Tibial nerve (tissue), 4 donors: ENCODE data around the gene QSER1. TPM values are rescaled to one million over a fixed set of nuclear protein-coding genes. Genes with fewer than 3 reads are reported as not detected.

Source experiments
- DNase-seq, 2 donors: peaks; one replicate each; pipeline ENCODE4 v3.0.0-alpha.2; 2019; ENCODE audit warnings: low spot score in 2 of 2
- H3K27ac ChIP-seq, 4 donors: fragments of 200-600 bp; sonication (generic) in 3 of 4; one replicate each; pipeline ENCODE4 v1.5.1; 2017 to 2019; ENCODE audit warnings: mild to moderate bottlenecking in 1 of 4
- H3K27me3 ChIP-seq, 2 donors: fragments of 200-600 bp; sonication (generic) in 1 of 2; one replicate each; pipeline versions ENCODE4 v1.5.1 to v1.6.0; 2017 to 2019
- H3K36me3 ChIP-seq, 3 donors: fragments of 200-600 bp; sonication (generic); one replicate each; pipeline ENCODE4 v1.5.1; 2018 to 2019
- H3K4me1 ChIP-seq, 4 donors: fragments of 200-600 bp; sonication (generic) in 3 of 4; one replicate each; pipeline ENCODE4 v1.5.1; 2017 to 2019
- H3K4me3 ChIP-seq, 4 donors: fragments of 200-600 bp; sonication (generic) in 3 of 4; one replicate each; pipeline ENCODE4 v1.5.1; 2017 to 2019; ENCODE audit warnings: mild to moderate bottlenecking in 1 of 4, moderate library complexity in 1 of 4
- H3K9me3 ChIP-seq, 4 donors: fragments of 200-600 bp; sonication (generic) in 3 of 4; one replicate each; pipeline ENCODE4 v1.5.1; 2017 to 2019
- CTCF ChIP-seq, 5 experiments: fragments of 200-600 bp in 3 of 5; fragments of 450-650 bp in 2 of 5; sonication (generic) in 3 of 5; IDR thresholded peaks; one replicate each; pipeline ENCODE4 v1.5.1; 2016 to 2019; ENCODE audit warnings: antibody characterized with exemption in 5 of 5, mild to moderate bottlenecking in 3 of 5, moderate library complexity in 2 of 5
- EP300 ChIP-seq, 2 donors: sonication (generic); formaldehyde crosslinking; IDR thresholded peaks; one replicate each; pipeline ENCODE4 v1.6.1; 2017; ENCODE audit warnings: antibody characterized with exemption in 2 of 2, mild to moderate bottlenecking in 1 of 2
- POLR2A ChIP-seq, 2 donors: fragments of 450-650 bp; IDR thresholded peaks; one replicate each; pipeline ENCODE4 v1.6.1; 2017; ENCODE audit warnings: antibody characterized with exemption in 2 of 2, mild to moderate bottlenecking in 2 of 2, moderate library complexity in 2 of 2
- WGBS, 2 donors: methylation state at CpG; one replicate each; pipeline ENCODE4 v1.1.5; 2018; 5-methylcytosine and 5-hydroxymethylcytosine counted together
- total RNA-seq, 4 donors: library from RNA; depleted of rRNA; stranded (reverse); fragments of >200 nt; gene quantifications; one replicate each; pipeline ENCODE4 v1.1.0, GENCODE V29; 2016

QSER1 gene
- total RNA-seq, 4 donors from 2014 or later = 35.1 to 45.4 (median 36.2) TPM

GRCh38 chr11:32940865-32941264 is 48.3 kb downstream of the QSER1 start:
- Histone ChIP-seq H3K9me3 (no peaks in the 10 kb centered on the region), H3K36me3 (peaks cover 0 to 16% (median 0%) of the 10 kb centered on the region in 3 donors)

GRCh38 chr11:32947978-32948377 is 55.4 kb downstream of the QSER1 start:
- 44 to 59% methylated on average over 2 of the region's 2 CpGs for WGBS, 2 donors
- no peak for DNase-seq
- no peaks in the 10 kb centered on the region for H3K36me3 ChIP-seq
- H3K9me3 ChIP-seq = no peaks in the 10 kb centered on the region
- no peaks in the 10 kb centered on the region for H3K27me3 ChIP-seq
- H3K4me1 ChIP-seq = peaks cover 0 to 23% (median 0%) of the 10 kb centered on the region in 4 donors
- peak overlapping the region in 1 of 4 donors; percentile 38 for H3K27ac ChIP-seq
- TF ChIP-seq POLR2A (IDR thresholded peaks at IDR 0.05) = no peak
- no peak for TF ChIP-seq EP300 (IDR thresholded peaks at IDR 0.05)
- no peak for TF ChIP-seq CTCF (IDR thresholded peaks at IDR 0.05)
- no peak overlapping the region for H3K4me3 ChIP-seq

More at GRCh38 chr11:32940865-32941264, 48.3 kb downstream of the QSER1 start:
- DNase-seq = no peak
- no peak overlapping the region for H3K4me3 ChIP-seq
- WGBS, 2 donors = 81 to 95% methylated on average over 1 of the region's 1 CpG
- no peak overlapping the region for H3K27ac ChIP-seq
- TF ChIP-seq EP300 (IDR thresholded peaks at IDR 0.05) (no peak), POLR2A (IDR thresholded peaks at IDR 0.05) (no peak), CTCF (IDR thresholded peaks at IDR 0.05) (no peak)
- peaks cover 0 to 13% (median 0%) of the 10 kb centered on the region in 4 donors for H3K4me1 ChIP-seq
- H3K27me3 ChIP-seq = no peaks in the 10 kb centered on the region

GRCh38 chr11:32949739-32950138 is 57.1 kb downstream of the QSER1 start:
- peaks cover 0 to 10% (median 0%) of the 10 kb centered on the region in 3 donors for H3K36me3 ChIP-seq
- H3K4me3 ChIP-seq = no peak overlapping the region
- no peak overlapping the region for H3K27ac ChIP-seq
- no peaks in the 10 kb centered on the region for H3K9me3 ChIP-seq
- H3K4me1 ChIP-seq = peaks cover 0 to 23% (median 0%) of the 10 kb centered on the region in 4 donors
- no peak for TF ChIP-seq CTCF (IDR thresholded peaks at IDR 0.05)
- no peak for TF ChIP-seq EP300 (IDR thresholded peaks at IDR 0.05)
- TF ChIP-seq POLR2A (IDR thresholded peaks at IDR 0.05) = no peak
- H3K27me3 ChIP-seq = no peaks in the 10 kb centered on the region
- no peak for DNase-seq

GRCh38 chr11:32952421-32952820 is 59.8 kb downstream of the QSER1 start:
- Histone ChIP-seq H3K4me3 (no peak overlapping the region), H3K9me3 (no peaks in the 10 kb centered on the region), H3K27me3 (no peaks in the 10 kb centered on the region), H3K4me1 (peaks cover 0 to 23% (median 0%) of the 10 kb centered on the region in 4 donors), H3K27ac (no peak overlapping the region), H3K36me3 (peaks cover 0 to 31% (median 0%) of the 10 kb centered on the region in 3 donors)
- TF ChIP-seq EP300 (IDR thresholded peaks at IDR 0.05) (no peak), CTCF (IDR thresholded peaks at IDR 0.05) (no peak), POLR2A (IDR thresholded peaks at IDR 0.05) (no peak)
- WGBS, 2 donors = 66 to 83% methylated on average over 1 of the region's 1 CpG
- no peak for DNase-seq

- Histone ChIP-seq H3K9me3 (no peaks in the 10 kb centered on the region), H3K27ac (no peak overlapping the region), H3K27me3 (no peaks in the 10 kb centered on the region), H3K4me1 (peaks cover 0 to 11% (median 0%) of the 10 kb centered on the region in 4 donors), H3K36me3 (peaks cover 0 to 44% (median 0%) of the 10 kb centered on the region in 3 donors), H3K4me3 (no peak overlapping the region)
- TF ChIP-seq CTCF (IDR thresholded peaks at IDR 0.05) (no peak), POLR2A (IDR thresholded peaks at IDR 0.05) (no peak), EP300 (IDR thresholded peaks at IDR 0.05) (no peak)
- no peak for DNase-seq
These were observed 61.1 kb downstream of the QSER1 start for GRCh38 chr11:32953700-32954099.
